Measurements from ENCODE around the gene TACC2.

TACC2 gene

GRCh38 chr10:122162671-122163173 is 173.8 kb downstream of the TACC2 start:
- in situ Hi-C loops (cut with MboI; ENCODE audit: low sequenced_read_pairs), result no loop called here

- in situ Hi-C loops (cut with MboI; ENCODE audit: low sequenced_read_pairs), result no loop called here
Observed at GRCh38 chr10:122163174-122164022, 174.4 kb downstream of the TACC2 start.

GRCh38 chr10:122164023-122164601 is 175.1 kb downstream of the TACC2 start:
- in situ Hi-C loops (cut with MboI; ENCODE audit: low sequenced_read_pairs), result no loop called here

GRCh38 chr10:122164815-122165483 is 176.0 kb downstream of the TACC2 start:
- in situ Hi-C loops (cut with MboI; ENCODE audit: low sequenced_read_pairs), result no loop called here

GRCh38 chr10:122165484-122166276 is 176.7 kb downstream of the TACC2 start:
- in situ Hi-C loops (cut with MboI; ENCODE audit: low sequenced_read_pairs), result no loop called here

- in situ Hi-C loops (cut with MboI; ENCODE audit: low sequenced_read_pairs), result no loop called here
Observed at GRCh38 chr10:122168101-122168500, 179.1 kb downstream of the TACC2 start.

GRCh38 chr10:122168598-122169394 is 179.8 kb downstream of the TACC2 start:
- in situ Hi-C loops (cut with MboI; ENCODE audit: low sequenced_read_pairs), result no loop called here

GRCh38 chr10:122170802-122171201 is 181.8 kb downstream of the TACC2 start:
- in situ Hi-C loops (cut with MboI; ENCODE audit: low sequenced_read_pairs), result no loop called here

GRCh38 chr10:122171302-122172075 is 182.5 kb downstream of the TACC2 start:
- in situ Hi-C loops (cut with MboI; ENCODE audit: low sequenced_read_pairs), result no loop called here

- in situ Hi-C loops (cut with MboI; ENCODE audit: low sequenced_read_pairs), result no loop called here
Observed at GRCh38 chr10:122172361-122173008, 183.5 kb downstream of the TACC2 start.

- in situ Hi-C loops (cut with MboI; ENCODE audit: low sequenced_read_pairs), result no loop called here
Observed at GRCh38 chr10:122173337-122173736, 184.4 kb downstream of the TACC2 start.

GRCh38 chr10:122173766-122174435 is 184.9 kb downstream of the TACC2 start:
- in situ Hi-C loops (cut with MboI; ENCODE audit: low sequenced_read_pairs), result no loop called here

GRCh38 chr10:122176232-122177213 is 187.6 kb downstream of the TACC2 start:
- in situ Hi-C loops (cut with MboI; ENCODE audit: low sequenced_read_pairs), result no loop called here

GRCh38 chr10:122178655-122179054 is 189.7 kb downstream of the TACC2 start:
- in situ Hi-C loops (cut with MboI; ENCODE audit: low sequenced_read_pairs), result no loop called here

GRCh38 chr10:122181041-122181732 is 192.2 kb downstream of the TACC2 start:
- in situ Hi-C loops (cut with MboI; ENCODE audit: low sequenced_read_pairs), result no loop called here

- in situ Hi-C loops (cut with MboI; ENCODE audit: low sequenced_read_pairs), result no loop called here
Observed at GRCh38 chr10:122181876-122182275, 192.9 kb downstream of the TACC2 start.
